HepG2 (cell line): ENCODE data around the gene COL9A3. TPM values are rescaled to one million over a fixed set of nuclear protein-coding genes. Genes with fewer than 3 reads are reported as not detected.

Experiments
- CBFB ChIP-seq: sonication (generic); formaldehyde crosslinking; IDR thresholded peaks from 2 replicates; pipeline ENCODE4 v1.4.0; 2020; ENCODE audit warnings: missing genetic modification reagents
- CHCHD3 ChIP-seq: sonication (generic); formaldehyde crosslinking; IDR thresholded peaks from 2 replicates; pipeline ENCODE4 v1.8.0; 2022; ENCODE audit warnings: mild to moderate bottlenecking, missing genetic modification reagents, moderate library complexity
- DBP ChIP-seq: sonication (generic); formaldehyde crosslinking; IDR thresholded peaks from 2 replicates; pipeline ENCODE4 v1.4.0; 2020; ENCODE audit warnings: missing genetic modification reagents; ENCODE audit errors: not compliant biosample characterization
- DR1 ChIP-seq: sonication (generic); formaldehyde crosslinking; IDR thresholded peaks from 2 replicates; pipeline ENCODE4 v1.8.0; 2021; ENCODE audit warnings: mild to moderate bottlenecking, missing genetic modification reagents, inconsistent platforms
- EHMT2 ChIP-seq: fragments of 200-600 bp; sonication (generic); IDR thresholded peaks from 2 replicates; pipeline ENCODE4 v1.7.0; 2017; ENCODE audit warnings: antibody characterized with exemption, low read depth, low read length, borderline replicate concordance
- EP300 ChIP-seq, 3 experiments: sonication (generic) in 1 of 3; formaldehyde crosslinking in 1 of 3; IDR thresholded peaks; 2 replicates each; pipeline versions ENCODE4 v1.5.1 to v1.6.1; 2011 to 2020; ENCODE audit warnings: low read depth in 2 of 3, low read length in 2 of 3, borderline replicate concordance in 1 of 3, improper control_type of control experiment in 1 of 3, mild to moderate bottlenecking in 1 of 3, missing genetic modification reagents in 1 of 3, moderate library complexity in 1 of 3
- GPBP1L1 ChIP-seq: sonication (generic); formaldehyde crosslinking; IDR thresholded peaks from 2 replicates; pipeline ENCODE4 v1.5.0; 2020; ENCODE audit warnings: mild to moderate bottlenecking, missing genetic modification reagents
- HMG20A ChIP-seq: IDR thresholded peaks from 2 replicates; pipeline ENCODE4 v1.6.1; 2016; ENCODE audit warnings: borderline replicate concordance
- MBNL3 ChIP-seq: fragments of 250-450 bp; sonication (Bioruptor Pico); conservative IDR thresholded peaks from 2 replicates; pipeline ENCODE4 v1.8.0; 2022; ENCODE audit warnings: mild to moderate bottlenecking, inconsistent platforms
- PLRG1 ChIP-seq: fragments of 450-650 bp; conservative IDR thresholded peaks from 2 replicates; pipeline ENCODE4 v1.6.1; 2016
- SP4 ChIP-seq: sonication (generic); formaldehyde crosslinking; IDR thresholded peaks from 2 replicates; pipeline ENCODE4 v1.8.1; 2023; ENCODE audit warnings: mild to moderate bottlenecking, missing genetic modification reagents
- TFDP1 ChIP-seq: IDR thresholded peaks from 2 replicates; pipeline ENCODE4 v1.6.1; 2016; ENCODE audit warnings: missing compliant biosample characterization, missing genetic modification reagents, borderline replicate concordance
- U2AF1 ChIP-seq: fragments of 200-400 bp; formaldehyde crosslinking; optimal IDR thresholded peaks from 2 replicates; pipeline ENCODE3; 2017; ENCODE audit warnings: mild to moderate bottlenecking, low read depth, low read length
- U2AF2 ChIP-seq: fragments of 200-400 bp; formaldehyde crosslinking; IDR thresholded peaks from 2 replicates; pipeline ENCODE4 v1.6.1; 2017; ENCODE audit warnings: low read depth, mild to moderate bottlenecking, low read length
- ZFYVE20 ChIP-seq: sonication (generic); formaldehyde crosslinking; IDR thresholded peaks from 2 replicates; pipeline ENCODE4 v1.8.0; 2023; ENCODE audit warnings: low read depth, mild to moderate bottlenecking, moderate library complexity, missing genetic modification reagents, borderline replicate concordance
- ZNF230 ChIP-seq: sonication (generic); formaldehyde crosslinking; IDR thresholded peaks from 2 replicates; pipeline ENCODE4 v1.4.0; 2020; ENCODE audit warnings: mild to moderate bottlenecking, missing genetic modification reagents
- ZNF263 ChIP-seq: sonication (generic); formaldehyde crosslinking; IDR thresholded peaks from 2 replicates; pipeline ENCODE4 v1.4.0; 2020; ENCODE audit warnings: missing genetic modification reagents
- ZNF431 ChIP-seq: sonication (generic); formaldehyde crosslinking; IDR thresholded peaks from 2 replicates; pipeline ENCODE4 v1.9.0; 2022; ENCODE audit warnings: missing genetic modification reagents, low read depth, mild to moderate bottlenecking, borderline replicate concordance
- ZNF460 ChIP-seq: sonication (generic); formaldehyde crosslinking; IDR thresholded peaks from 2 replicates; pipeline ENCODE4 v1.5.1; 2020; ENCODE audit warnings: missing genetic modification reagents, mild to moderate bottlenecking, borderline replicate concordance
- ZNF660 ChIP-seq: sonication (generic); formaldehyde crosslinking; IDR thresholded peaks from 2 replicates; pipeline ENCODE4 v1.5.1; 2020; ENCODE audit warnings: mild to moderate bottlenecking, low read depth, missing genetic modification reagents, borderline replicate concordance
- ZNF670 ChIP-seq: sonication (generic); formaldehyde crosslinking; IDR thresholded peaks from 2 replicates; pipeline ENCODE4 v1.8.0; 2022; ENCODE audit warnings: mild to moderate bottlenecking, missing genetic modification reagents, borderline replicate concordance
- ZNF761 ChIP-seq: sonication (generic); formaldehyde crosslinking; conservative IDR thresholded peaks from 2 replicates; pipeline ENCODE4 v1.4.0; 2020; ENCODE audit warnings: mild to moderate bottlenecking, missing genetic modification reagents
- ZNF768 ChIP-seq: sonication (generic); formaldehyde crosslinking; IDR thresholded peaks from 2 replicates; pipeline ENCODE4 v1.4.0; 2020; ENCODE audit warnings: missing genetic modification reagents
- ZNF891 ChIP-seq: sonication (generic); formaldehyde crosslinking; IDR thresholded peaks from 2 replicates; pipeline ENCODE4 v1.5.0; 2020; ENCODE audit warnings: mild to moderate bottlenecking, missing genetic modification reagents
- polyA plus RNA-seq, 8 experiments: library from polyadenylated mRNA; depleted of rRNA in 3 of 8; stranded (reverse) in 7 of 8; unstranded in 1 of 8; fragments of >200 nt; fragmentation: Illumina TruSeq in 4 of 8; extraction: Trizol in 4 of 8; gene quantifications; 2 replicates each; pipeline versions ENCODE4 v1.2.1 to v1.2.3, GENCODE V29; 2011 to 2016; ENCODE audit warnings: low read depth in 4 of 8, missing spikeins in 1 of 8, mixed read lengths in 1 of 8; ENCODE audit not compliant: insufficient read depth in 1 of 8
- total RNA-seq, 5 experiments: library from RNA; depleted of rRNA; stranded (reverse); fragments of >200 nt; fragmentation: Illumina TruSeq; extraction: Trizol; gene quantifications; 2 replicates each; pipeline ENCODE4 v1.2.3, GENCODE V29; 2016; ENCODE audit warnings: low read depth in 1 of 5
- TF ChIP-seq, protein P1 (sequence below): sonication (generic); formaldehyde crosslinking; IDR thresholded peaks from 2 replicates; pipeline ENCODE4 v1.4.0; 2020; ENCODE audit warnings: mild to moderate bottlenecking, missing genetic modification reagents
- TF ChIP-seq, protein P2 (sequence below): sonication (generic); formaldehyde crosslinking; IDR thresholded peaks from 2 replicates; pipeline ENCODE4 v1.5.1; 2020; ENCODE audit warnings: missing genetic modification reagents, mild to moderate bottlenecking, borderline replicate concordance

The COL9A3 gene
- total and polyA plus RNA-seq, 2 of the 13 experiments (the other 11 are each of a cell fraction or from before 2014, with no cell fraction given) = 155 to 204 TPM

- TF ChIP-seq TFDP1 (CRISPR knock-in tag) (no peak), ZNF460 (no peak), ZNF670 (CRISPR knock-in tag) (no peak), U2AF1 (peak; percentile 17), ZNF891 (CRISPR knock-in tag) (no peak; the same call in 1 of the 2 replicates), EP300 (IDR thresholded peaks at IDR 0.05; ENCODE audit: low read depth in 2 of 2, low read length in 2 of 2) (no peak; a peak in 1 of 4 replicates), EP300 (CRISPR knock-in tag; IDR thresholded peaks at IDR 0.05; ENCODE audit: borderline replicate concordance) (no peak), ZNF263 (CRISPR knock-in tag) (no peak), MBNL3 (no peak), GPBP1L1 (CRISPR knock-in tag) (no peak), HMG20A (CRISPR knock-in tag) (no peak), SP4 (CRISPR knock-in tag) (no peak), ZNF768 (CRISPR knock-in tag) (no peak), DBP (CRISPR knock-in tag) (no peak), ZNF660 (CRISPR knock-in tag) (no peak), CHCHD3 (CRISPR knock-in tag) (no peak), ZNF431 (no peak), ZNF761 (CRISPR knock-in tag) (no peak), ZNF230 (no peak), ZFYVE20 (no peak), U2AF2 (no peak), PLRG1 (no peak), CBFB (CRISPR knock-in tag) (0 out of 2 replicates have a peak, but pooled peaks have one; percentile 15), EHMT2 (no peak), DR1 (CRISPR knock-in tag) (peak; percentile 33)
- TF ChIP-seq, protein P1, sequence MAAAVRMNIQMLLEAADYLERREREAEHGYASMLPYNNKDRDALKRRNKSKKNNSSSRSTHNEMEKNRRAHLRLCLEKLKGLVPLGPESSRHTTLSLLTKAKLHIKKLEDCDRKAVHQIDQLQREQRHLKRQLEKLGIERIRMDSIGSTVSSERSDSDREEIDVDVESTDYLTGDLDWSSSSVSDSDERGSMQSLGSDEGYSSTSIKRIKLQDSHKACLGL = no peak; the same call in 1 of the 2 replicates
- TF ChIP-seq, protein P2, sequence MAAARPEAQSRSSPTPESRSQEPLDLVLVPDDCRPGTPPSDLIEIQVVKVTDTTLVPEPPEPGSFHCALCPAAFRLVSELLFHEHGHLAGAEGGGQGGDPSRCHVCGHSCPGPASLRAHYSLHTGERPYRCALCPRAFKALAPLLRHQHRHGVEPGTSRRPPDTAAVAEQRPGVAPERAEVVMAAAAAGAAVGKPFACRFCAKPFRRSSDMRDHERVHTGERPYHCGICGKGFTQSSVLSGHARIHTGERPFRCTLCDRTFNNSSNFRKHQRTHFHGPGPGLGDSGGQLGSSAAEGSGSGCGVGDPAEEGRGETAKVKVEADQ (CRISPR knock-in tag) = no peak
These were observed 1.2 kb downstream of the COL9A3 start (continued) for GRCh38 chr20:62817975-62818591.
